NOMO-1 (cell line): ENCODE data around the gene WT1.

Experiments
- DNase-seq, 2 experiments: peaks; one replicate each; lab custom pipeline; 2025; ENCODE audit not compliant: unreplicated experiment in 2 of 2; lab: John Stamatoyannopoulos, UW

Gene WT1

DNA sequence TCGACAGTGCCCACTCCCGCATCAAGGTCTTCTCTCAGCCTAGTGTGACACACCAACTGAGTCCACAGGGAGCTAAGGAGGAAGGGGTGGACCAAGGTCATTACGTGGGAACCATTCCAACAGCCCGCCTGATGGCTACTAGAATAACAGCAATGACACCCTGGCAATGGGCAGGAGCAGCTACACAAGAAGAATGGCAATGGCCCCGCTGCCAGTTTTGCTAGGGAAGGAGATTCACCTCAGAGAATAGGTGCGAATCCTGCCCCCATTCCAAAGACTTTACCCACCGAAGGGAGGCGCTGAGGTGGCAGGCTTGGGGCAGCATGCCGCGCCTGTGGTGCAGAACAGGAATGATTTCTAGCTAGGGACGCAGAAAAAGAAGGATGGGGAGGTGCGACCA is 9.1 kb downstream of the WT1 start:
- no peak for DNase-seq

DNA sequence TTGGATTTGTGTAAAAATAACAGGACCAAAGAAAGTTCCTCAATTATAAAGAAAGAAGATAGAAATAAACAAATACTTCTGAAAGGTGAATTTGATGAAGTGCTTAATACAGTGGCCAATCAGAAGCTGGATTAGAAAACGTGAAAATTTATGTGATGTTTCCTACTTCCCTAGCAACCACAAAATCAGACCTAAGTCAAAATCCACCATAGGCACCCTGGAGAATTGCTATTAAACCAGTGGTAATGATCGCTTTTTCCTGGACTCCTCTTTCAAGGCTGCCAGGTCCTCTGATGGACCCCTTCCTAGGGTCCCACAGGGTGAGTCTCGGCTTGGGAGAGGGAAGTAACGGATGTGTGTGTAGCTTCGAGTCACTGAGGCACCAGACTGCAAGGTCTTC is 9.6 kb downstream of the WT1 start:
- DNase-seq, result no peak

DNA sequence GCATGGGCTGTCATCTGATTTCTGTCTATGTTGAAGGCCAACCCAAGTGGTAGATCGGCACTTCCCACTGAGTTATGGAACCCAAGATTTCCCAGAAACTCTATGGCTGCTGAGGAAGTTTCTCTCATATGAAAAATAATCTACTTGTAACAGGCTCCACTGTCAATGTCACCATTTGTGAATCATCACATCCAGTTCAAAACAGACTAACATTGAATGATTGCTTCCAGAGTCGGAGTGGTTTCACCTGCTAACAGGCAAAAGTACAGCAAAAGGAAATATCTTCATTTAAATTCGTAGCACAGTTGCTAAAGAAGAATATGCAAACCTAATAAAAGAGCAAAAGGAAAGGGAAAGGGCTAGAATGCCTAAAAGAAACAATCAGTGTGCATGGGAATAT is 12.8 kb downstream of the WT1 start:
- no peak for DNase-seq

DNA sequence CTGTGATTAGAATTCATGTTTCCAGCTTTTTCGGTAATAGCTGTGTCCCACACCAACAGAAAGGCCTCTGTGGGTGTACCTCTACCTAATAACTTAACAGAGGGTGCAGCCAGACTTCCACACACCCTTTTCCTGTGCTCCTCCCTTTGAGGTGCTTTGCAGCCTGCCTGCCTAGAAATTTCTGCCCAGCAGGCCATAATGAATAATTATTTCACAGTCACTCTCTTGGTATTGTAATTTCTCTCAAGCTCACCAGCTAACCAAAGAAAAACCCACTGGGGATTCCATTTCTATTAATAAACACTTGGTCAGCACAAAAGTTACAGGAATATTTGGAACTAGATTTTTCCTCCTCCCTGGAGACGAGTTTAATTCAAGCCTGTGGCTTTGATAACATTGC is 13.3 kb downstream of the WT1 start:
- DNase-seq, result no peak

DNA sequence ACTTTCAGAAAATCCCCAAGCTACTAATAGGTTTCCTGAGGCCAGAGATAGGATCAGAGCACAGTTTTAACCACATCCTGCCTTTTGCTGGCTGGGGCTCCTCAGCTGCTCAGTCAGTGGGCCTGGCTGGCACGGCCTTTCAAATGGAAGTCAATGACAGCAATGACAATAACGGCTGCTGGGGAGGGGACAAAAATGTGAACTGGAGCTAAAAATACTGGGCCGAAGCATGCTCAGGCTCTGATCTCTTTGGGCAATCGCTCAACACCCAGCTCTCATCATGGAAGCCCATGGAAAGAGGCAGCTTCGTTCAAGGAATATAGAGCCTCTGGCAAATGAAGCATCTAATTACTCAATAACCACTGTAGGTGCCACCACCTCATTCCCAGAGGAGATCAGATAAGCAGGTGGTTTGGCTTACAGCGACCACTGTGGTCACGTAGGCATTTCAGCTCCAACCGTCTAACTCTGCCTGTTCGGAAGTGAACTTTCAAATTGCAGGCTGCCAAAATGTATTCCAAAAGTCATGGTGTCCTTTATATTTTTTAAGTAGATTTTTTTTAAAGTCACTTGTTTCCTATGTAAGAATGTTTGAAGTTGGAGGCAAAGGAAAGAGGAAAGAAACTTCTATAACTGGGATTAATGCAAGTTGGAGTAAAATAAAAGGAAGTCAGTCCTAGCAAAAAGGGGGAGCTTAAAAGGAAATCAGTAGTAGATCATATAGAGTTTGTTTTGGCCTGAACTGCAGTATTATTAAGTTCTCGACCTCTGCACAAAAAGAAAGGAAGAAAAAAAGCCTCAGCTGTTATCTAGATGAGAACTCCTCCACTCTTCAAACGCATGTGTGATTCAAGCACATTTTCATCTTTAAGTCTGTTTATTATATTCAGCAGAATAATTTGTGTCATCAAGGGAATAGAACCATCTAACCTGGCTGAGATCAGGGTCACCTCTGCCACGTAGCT is 14.1 kb downstream of the WT1 start:
- DNase-seq, result no peak

DNA sequence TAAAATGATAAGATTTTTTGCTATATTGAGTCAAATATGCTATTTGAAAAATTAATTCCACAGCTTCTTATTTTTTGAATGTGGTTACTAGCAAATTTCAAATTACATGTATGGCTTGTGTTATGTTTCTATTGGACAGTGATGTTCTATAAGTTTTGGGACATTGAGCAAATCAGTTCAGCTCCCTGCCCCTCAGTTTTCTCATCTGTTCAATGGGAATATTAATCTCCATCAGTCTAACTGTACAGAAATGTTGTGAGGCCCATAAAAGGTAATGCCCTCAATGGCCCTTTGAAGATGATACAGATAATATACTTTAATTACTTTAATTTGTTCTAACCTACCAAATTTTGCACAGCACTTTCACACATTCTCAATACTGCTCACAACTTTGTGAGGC is 15.2 kb downstream of the WT1 start:
- no peak for DNase-seq

DNA sequence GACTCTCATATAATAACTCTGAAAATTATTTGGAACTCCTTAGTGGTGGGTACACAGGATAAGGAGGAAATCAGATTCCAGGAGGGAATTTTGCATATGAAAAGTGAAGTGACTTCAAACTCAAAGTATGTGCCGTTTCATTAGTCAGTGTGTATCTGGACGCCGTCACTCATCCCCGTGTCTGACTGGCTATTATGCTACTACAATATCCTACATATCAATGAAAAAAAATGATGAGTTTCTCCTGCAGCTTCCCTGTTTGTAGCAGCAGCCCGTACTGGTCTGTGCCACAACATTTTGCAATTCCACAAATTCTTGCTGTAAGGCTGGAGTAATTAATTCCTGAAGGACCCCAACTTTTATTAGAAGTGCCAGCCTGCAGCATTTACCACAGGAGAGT is 16.5 kb downstream of the WT1 start:
- no peak for DNase-seq

DNA sequence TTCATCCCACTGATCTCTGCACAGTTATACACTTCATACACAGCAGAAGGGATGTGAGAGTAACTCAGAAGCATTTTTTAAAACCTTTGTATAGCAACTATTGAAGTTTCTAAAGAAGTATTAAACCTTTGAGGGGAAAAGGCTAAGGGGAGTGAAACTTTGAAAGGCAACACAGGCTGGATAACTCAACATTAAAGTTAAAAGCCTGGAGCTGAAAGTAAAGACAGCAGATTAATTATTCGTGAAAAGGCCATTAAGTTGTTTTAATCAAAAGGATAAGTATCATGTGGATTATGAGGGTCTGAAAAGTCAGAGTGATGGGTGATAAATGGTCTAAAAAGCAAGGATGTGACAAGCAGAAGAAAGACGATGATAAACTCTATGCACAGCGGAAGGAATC is 17.5 kb downstream of the WT1 start:
- DNase-seq, result no peak

DNA sequence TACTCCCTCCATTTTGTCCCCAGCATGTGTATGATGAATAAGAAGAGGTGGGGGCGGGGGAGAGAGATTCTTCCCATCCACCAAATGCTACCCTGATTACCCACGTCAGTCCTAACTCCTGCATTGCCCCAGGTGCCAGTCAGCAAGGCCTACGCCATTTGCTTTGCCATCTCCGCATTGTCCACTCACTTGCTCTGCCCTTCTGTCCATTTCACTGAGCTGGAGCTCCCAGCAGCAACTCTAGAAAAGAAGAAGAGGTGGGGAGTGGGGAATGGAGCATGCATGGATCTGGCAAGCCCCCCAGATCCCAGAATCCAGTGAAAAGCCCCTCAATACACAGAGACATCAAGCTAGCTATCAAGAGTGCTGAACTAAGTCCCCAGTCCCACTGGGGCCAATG is 19.0 kb downstream of the WT1 start:
- no peak for DNase-seq

DNA sequence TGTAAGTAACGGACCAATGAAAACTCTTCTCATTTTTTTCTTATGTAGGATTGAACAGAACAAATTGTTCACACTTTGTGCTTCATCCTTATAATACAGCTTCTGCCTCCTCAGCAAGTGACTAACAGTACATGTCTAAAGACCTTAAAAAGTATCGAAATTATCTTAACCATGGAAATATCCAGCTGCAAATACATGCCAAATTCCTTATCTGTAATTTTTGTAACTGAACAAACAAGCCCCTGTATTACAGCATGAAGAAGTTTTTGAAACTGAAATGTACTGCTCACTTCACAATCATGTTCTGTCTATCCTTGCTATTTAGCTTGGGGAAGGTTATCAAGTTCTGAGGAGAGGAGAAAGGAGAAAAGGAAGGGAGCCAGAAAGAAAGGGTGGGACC is 20.4 kb downstream of the WT1 start:
- DNase-seq, result no peak

DNA sequence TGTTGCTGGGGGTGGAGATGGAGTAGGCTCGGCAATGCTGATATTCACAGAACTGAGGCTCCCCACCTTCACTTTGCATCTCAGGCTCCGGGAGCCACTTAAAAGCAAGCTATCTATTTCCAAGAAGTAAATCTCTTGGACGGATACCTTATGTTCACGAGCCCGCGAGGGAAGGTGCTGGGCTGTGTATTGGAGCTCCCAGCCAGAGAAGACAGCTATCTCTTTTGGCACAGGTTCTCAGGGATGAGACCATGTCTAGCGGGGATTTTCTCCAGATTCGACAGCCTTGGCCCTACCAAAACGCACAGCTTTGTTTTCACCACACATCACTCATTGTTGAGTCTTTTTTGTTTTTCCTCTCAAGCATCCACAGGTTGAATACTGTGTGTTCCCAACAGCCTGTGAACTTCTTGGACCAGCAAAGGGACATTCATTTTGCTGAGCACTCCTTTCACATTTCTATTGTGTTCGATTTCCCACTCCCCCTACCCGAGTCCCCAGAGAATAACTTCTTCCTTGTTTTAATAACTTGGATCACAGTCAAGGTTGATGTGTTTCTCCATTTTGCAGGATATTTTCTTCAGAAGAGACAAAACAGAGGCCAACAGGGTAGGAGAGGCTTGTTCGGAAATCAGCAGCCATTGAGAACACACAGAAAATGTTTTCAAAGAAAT is 23.3 kb downstream of the WT1 start:
- DNase-seq, result no peak

DNA sequence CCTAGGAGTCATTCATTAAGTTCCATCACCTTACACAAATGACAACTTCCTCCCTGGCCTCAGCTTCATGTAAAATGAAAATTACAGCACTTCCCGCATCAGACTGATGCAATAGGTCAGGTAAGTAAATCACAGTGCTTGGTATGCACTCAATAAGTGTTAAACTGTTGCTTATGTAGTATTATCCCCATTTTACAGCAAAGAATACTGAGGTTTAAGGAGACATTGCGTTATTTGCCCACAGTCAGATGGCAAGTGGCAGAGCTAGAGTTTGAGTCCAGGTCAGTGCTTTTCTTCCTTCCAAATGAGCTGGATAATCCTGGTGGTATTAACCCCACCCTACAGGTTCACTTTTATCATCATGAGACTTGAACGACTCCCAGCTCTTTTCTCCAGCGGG is 29.7 kb downstream of the WT1 start:
- DNase-seq, result no peak

DNA sequence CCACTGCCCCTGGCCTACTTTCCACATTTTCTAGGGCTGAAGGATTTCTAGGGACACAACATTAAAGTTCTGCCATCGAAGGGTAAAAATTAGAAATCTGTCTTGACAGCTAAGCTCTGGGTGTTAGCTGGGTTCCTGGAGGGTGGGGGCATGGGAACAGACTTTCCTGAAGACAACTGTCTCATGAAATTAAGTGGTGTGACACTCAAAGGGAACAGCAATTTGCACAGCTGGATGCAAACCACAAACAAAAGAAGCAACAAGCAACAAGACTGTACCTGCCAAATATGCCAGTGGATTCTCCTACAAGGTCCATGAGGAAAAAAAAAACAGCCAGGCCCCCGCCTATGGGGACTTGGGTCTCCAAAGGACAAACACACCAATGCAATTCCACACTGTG is 32.5 kb downstream of the WT1 start:
- no peak for DNase-seq

DNA sequence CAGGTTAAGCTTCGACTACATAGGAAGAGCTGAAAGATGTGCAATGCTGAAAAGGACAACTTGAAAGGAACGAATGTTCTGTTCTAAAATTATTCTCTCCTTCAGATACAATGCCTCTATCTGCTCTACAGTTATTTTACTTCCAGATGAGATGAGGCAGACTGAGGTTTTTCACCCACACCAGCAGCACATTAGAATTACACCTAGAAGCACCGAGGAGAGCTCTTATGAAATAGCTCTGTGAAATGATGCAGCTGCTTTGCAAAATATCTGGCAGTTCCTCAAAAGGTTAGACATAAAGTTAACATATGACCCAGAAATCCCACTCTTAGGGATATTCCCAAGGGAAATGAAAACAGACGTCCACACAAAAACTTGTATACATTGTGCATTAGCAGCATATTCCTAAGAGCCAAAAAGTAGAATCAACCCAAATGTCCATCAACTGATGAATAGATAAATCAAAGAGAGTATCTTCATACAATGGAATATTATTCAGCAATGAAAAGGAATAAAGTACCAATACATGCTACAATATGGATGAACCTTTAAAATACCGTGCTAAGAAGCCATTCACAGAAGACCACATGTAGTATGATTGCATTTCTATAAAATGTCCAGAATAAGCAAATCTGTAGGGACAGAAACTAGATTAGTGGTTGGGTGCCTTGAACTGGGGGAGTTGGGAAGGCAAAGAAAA is 34.5 kb downstream of the WT1 start:
- peak in 1 of 2 experiments; percentile 0 for DNase-seq

DNA sequence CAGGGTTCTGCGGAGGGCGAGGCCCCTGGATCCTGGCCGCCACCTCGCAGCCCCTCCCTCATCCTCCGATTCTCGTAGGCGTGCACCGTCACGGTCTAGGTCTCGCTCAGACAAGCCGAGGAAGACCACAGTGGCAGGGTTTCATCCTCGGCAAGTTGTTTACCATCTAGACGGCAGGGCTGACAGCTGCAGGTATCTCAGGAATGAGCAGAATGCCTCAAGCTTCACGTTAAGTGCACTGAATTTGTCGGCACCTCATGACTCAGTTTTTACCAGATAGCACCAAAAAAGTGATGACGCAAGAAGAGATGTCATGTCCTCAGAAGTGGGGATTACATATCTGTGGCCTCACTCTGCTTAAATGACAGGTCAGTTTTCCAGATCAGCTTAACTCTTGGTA is 35.1 kb downstream of the WT1 start:
- no peak for DNase-seq

DNA sequence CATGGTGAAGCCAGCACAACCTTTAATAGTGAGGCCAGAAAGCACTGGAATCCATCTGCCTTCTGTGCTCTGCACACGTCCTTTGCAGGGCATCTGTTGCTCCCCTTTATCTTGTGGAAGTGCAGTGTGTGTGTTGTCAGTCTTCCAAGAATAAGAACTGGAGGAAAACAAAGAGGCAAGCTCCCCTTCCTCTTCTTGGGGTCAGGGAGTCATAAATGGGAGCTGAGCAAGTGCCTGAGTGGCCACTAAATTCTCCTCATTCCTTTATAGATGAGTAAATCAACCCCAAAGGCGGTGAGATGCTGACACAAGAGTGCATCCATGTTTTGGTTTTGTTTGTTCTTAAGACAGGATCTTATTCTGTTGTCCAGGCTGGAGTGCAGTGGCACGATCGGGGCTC is 38.3 kb downstream of the WT1 start:
- DNase-seq, result no peak

DNA sequence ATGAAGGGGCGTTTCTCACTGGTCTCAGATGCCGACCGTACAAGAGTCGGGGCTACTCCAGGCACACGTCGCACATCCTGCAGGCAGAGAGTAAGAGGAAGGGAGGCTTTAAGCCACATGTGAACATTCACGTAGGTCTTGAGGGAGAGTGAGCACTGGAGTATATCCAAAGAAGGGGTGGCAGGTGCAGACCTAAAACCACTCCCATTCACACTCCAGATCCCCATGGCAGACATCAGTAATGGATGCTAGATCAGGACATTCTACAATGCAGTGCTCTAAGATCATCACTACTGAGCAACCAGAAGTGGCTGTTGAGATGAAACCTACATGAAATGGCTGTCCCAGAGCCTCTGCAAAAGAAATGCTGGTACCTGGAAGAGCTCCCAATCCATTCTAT is 39.0 kb downstream of the WT1 start:
- no peak for DNase-seq

DNA sequence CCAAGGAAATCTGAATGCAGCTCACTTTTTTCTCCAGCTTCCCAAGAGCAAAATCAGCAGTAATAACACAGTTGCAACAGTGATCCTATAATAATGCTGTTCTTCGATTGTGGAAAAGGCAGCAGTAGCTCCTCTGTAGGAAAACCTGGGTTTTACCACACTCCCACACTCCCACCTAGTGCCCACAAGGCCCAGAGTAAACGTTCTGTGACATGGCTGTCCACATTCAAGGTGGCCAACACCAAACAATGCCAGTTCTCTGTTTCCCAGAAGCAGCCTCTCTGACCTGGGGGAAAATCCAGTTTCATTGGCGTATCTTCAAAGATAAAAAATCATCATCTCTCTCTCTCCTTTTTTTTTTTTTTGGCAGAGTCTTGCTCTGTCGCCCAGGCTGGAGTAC is 40.2 kb downstream of the WT1 start:
- DNase-seq, result no peak

DNA sequence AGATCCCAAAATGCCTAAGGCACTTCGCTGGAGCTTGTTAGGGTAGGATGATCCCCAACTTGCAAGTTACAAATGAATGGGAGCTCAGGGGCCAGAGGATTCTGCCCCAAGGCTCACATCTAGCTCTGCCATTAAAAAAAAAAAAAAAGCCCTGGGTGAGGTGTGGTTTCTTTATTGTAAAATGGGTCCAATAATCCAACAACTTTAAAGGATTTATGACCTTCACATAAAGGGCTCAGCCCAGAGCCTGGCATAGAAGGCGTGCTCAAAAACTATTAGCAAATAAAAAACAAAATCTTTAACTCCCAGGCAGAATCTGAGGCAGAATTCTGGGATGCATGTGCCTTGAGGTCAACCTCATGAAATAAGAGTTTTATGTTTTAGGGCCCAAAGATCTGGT is 42.5 kb downstream of the WT1 start:
- no peak for DNase-seq

DNA sequence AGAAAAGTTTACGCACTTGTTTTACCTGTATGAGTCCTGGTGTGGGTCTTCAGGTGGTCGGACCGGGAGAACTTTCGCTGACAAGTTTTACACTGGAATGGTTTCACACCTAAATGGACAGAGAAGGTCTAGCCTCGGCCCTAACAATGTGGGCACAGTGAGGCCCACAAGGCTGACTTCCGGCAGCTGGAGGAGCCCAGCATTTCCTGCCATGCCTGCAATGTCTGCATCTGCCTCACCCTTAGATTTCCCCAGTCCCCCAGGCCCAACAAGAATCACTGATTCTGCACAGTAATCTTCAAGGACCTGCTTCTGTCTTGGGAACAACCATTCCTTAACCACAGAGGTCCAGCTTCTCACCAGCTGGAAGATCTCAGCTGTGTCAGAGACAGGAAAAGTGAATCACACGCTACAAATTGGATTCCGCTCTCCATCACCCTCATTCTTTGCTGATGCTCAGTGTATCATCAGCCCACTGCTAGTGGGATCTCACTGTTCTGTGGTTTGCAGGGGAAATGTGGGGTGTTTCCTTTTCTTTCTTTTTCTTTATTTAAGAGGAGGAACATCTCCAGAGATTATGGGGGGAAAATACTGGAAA is 43.3 kb downstream of the WT1 start:
- no peak for DNase-seq

DNA sequence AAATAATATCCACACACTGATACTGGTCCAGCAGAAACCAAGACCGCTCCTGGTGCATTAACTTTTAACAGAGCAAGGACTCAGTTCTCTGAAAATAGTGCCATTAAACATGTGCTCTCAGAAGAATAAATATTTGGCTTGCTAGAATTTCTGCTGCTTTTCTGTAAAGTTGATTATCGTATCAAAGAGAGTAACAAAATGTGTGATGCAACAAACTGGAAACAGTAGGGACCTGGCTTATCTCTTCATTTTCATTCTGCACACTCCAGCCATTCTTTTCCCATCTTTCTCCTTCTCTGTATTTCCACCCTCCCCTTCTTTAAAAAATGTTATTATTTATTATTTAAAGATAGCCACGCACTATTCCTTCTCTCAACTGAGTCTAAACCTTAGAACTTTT is 43.9 kb downstream of the WT1 start:
- no peak for DNase-seq
